OCI-LY3 (cell line): ENCODE data around the gene CNOT2.

Experiments
- H2AFZ ChIP-seq: fragments of 200-600, 300-600 bp; shearing (Covaris generic); 2 replicates; pipeline ENCODE4 v1.6.0; 2014; ENCODE audit warnings: antibody characterized with exemption, low read depth, low read length
- H3K27ac ChIP-seq: fragments of 200-600, 300-600 bp; sonication (generic); 2 replicates; pipeline ENCODE4 v1.5.1; 2014; ENCODE audit warnings: mild to moderate bottlenecking, low read length, moderate library complexity, mixed read lengths
- H3K27me3 ChIP-seq: fragments of 200-600, 300-600 bp; sonication (generic); 2 replicates; pipeline ENCODE4 v1.6.1; 2014; ENCODE audit warnings: low read depth, low read length, mixed read lengths
- H3K36me3 ChIP-seq: fragments of 200-600, 300-600 bp; sonication (generic); replicated peaks from 2 replicates; pipeline ENCODE3; 2014; ENCODE audit warnings: low read depth, low read length, mixed read lengths
- H3K4me1 ChIP-seq: fragments of 300-600, 200-600 bp; sonication (generic); 2 replicates; pipeline ENCODE4 v1.6.1; 2014; ENCODE audit warnings: low read length, mixed read lengths
- H3K4me2 ChIP-seq: fragments of 200-600, 300-600 bp; sonication (generic); 2 replicates; pipeline ENCODE4 v1.6.1; 2014; ENCODE audit warnings: low read length, mixed read lengths
- H3K4me3 ChIP-seq: fragments of 300-600, 200-600 bp; sonication (generic); 2 replicates; pipeline ENCODE4 v1.5.1; 2014; ENCODE audit warnings: antibody characterized with exemption, mild to moderate bottlenecking, low read length, moderate library complexity
- H3K79me2 ChIP-seq: fragments of 300-600, 200-600 bp; shearing (Covaris generic); 2 replicates; pipeline ENCODE4 v1.6.1; 2014; ENCODE audit warnings: mild to moderate bottlenecking, low read length, mixed read lengths
- H3K9ac ChIP-seq: fragments of 300-600, 200-600 bp; shearing (Covaris generic); 2 replicates; pipeline ENCODE4 v1.6.0; 2014; ENCODE audit warnings: mild to moderate bottlenecking, low read length, moderate library complexity
- H3K9me3 ChIP-seq: fragments of 200-600, 300-600 bp; shearing (Covaris generic); 2 replicates; pipeline ENCODE4 v1.6.1; 2014; ENCODE audit warnings: low read length, mixed read lengths; ENCODE audit not compliant: insufficient read depth
- H4K20me1 ChIP-seq: fragments of 200-600, 300-600 bp; sonication (generic); 2 replicates; pipeline ENCODE4 v1.6.1; 2016; ENCODE audit warnings: low read length, mixed read lengths; ENCODE audit not compliant: insufficient read depth
- CTCF ChIP-seq: fragments of 200-600, 300-600 bp; sonication (generic); IDR thresholded peaks from 2 replicates; pipeline ENCODE4 v1.5.1; 2014; ENCODE audit warnings: antibody characterized with exemption, low read length, low read depth
- EZH2phosphoT487 ChIP-seq: fragments of 200-600 bp; shearing (Covaris generic); IDR thresholded peaks from 2 replicates; pipeline ENCODE4 v1.6.1; 2018; ENCODE audit warnings: antibody characterized with exemption, mixed run types, low read depth

CNOT2 gene

GRCh38 chr12:70306676-70307075 is 63.4 kb downstream of the CNOT2 start:
- peaks cover 19% of the 10 kb centered on the region for H4K20me1 ChIP-seq
- TF ChIP-seq EZH2phosphoT487 (no peak), CTCF (no peak)

GRCh38 chr12:70307868-70308267 is 64.6 kb downstream of the CNOT2 start:
- Histone ChIP-seq H3K9ac (no peak overlapping the region), H3K4me2 (no peak overlapping the region), H3K36me3 (no peaks in the 10 kb centered on the region), H2AFZ (no peak overlapping the region), H3K27ac (no peak overlapping the region), H3K9me3 (no peaks in the 10 kb centered on the region), H3K4me3 (no peak overlapping the region), H4K20me1 (peaks cover 22% of the 10 kb centered on the region), H3K4me1 (no peaks in the 10 kb centered on the region), H3K79me2 (peaks cover 25% of the 10 kb centered on the region), H3K27me3 (no peaks in the 10 kb centered on the region)
- TF ChIP-seq CTCF (no peak), EZH2phosphoT487 (no peak)

More at GRCh38 chr12:70306676-70307075, 63.4 kb downstream of the CNOT2 start:
- H3K79me2 ChIP-seq: peaks cover 25% of the 10 kb centered on the region
- H3K9me3 ChIP-seq: no peaks in the 10 kb centered on the region
- H3K36me3 ChIP-seq: no peaks in the 10 kb centered on the region
- H3K27me3 ChIP-seq: no peaks in the 10 kb centered on the region
- H3K9ac ChIP-seq: no peak overlapping the region
- no peak overlapping the region for H2AFZ ChIP-seq
- no peak overlapping the region for H3K4me3 ChIP-seq
- no peak overlapping the region for H3K4me2 ChIP-seq
- H3K27ac ChIP-seq: no peak overlapping the region
- no peaks in the 10 kb centered on the region for H3K4me1 ChIP-seq

GRCh38 chr12:70309348-70309747 is 66.1 kb downstream of the CNOT2 start:
- no peaks in the 10 kb centered on the region for H3K4me1 ChIP-seq
- H3K27ac ChIP-seq: no peak overlapping the region
- no peak overlapping the region for H3K4me2 ChIP-seq
- H4K20me1 ChIP-seq: peaks cover 33% of the 10 kb centered on the region
- H3K36me3 ChIP-seq: no peaks in the 10 kb centered on the region
- TF ChIP-seq EZH2phosphoT487: no peak
- peaks cover 25% of the 10 kb centered on the region for H3K79me2 ChIP-seq
- no peak overlapping the region for H2AFZ ChIP-seq
- H3K9ac ChIP-seq: no peak overlapping the region
- H3K9me3 ChIP-seq: no peaks in the 10 kb centered on the region
- no peak overlapping the region for H3K4me3 ChIP-seq
- H3K27me3 ChIP-seq: no peaks in the 10 kb centered on the region

GRCh38 chr12:70314145-70314544 is 70.9 kb downstream of the CNOT2 start:
- Histone ChIP-seq H3K27me3 (no peaks in the 10 kb centered on the region), H3K4me3 (no peak overlapping the region), H3K9me3 (no peaks in the 10 kb centered on the region), H3K36me3 (peaks cover 3% of the 10 kb centered on the region), H3K27ac (no peak overlapping the region), H3K9ac (no peak overlapping the region), H3K4me2 (no peak overlapping the region), H3K79me2 (peaks cover 9% of the 10 kb centered on the region; the same call in 1 of the 2 replicates), H2AFZ (no peak overlapping the region), H4K20me1 (peaks cover 39% of the 10 kb centered on the region), H3K4me1 (peaks cover 9% of the 10 kb centered on the region)
- TF ChIP-seq EZH2phosphoT487 (no peak), CTCF (no peak)
